ENCODE data around the gene SYT8.

SYT8 gene

DNA sequence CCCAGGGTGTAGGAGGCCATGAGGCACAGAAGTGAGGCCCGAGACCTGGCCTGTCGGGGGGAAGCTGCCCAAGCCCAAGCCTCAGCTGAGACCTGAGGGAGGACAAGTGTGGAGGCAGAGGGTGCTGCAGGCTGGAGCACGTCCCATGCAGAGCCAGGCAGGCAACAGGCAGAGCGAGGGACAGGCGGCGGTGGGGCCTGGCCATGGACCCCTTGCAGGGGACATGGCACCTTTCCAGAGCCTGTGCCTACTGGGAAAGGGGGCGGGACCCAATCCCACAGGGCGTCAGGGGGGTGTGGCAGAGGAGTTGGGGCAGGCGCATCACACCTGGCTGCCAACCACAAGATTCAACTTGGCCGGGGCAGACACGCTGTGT is 8.3 kb downstream of the SYT8 start:
- no peak overlapping the region for H3K4me2 ChIP-seq

DNA sequence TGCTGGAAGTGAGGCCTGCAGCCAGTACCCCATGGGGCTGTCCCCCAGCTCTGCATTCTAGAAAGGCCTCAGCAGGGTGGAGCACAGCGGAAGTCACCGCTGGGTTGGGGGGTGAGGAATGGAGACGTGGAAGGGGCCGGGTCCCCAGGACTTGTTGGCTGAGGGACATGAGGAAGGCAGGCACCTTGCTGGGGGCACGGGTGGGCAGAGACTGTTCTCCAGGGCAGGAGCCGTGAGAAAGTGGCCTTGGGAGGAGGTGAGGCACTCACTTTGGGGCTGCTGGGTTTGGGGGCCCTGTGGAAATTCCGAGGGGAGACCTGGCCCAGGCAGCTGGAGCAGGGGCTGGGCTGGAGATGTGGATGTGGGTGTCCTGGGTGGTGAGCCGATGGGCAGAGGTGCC is 9.0 kb downstream of the SYT8 start:
- Histone ChIP-seq H3K4me2 (no peak overlapping the region), H3K27ac (no peak overlapping the region), H2AFZ (ENCODE audit: low read depth) (no peak overlapping the region), H3K27me3 (ENCODE audit: insufficient read depth, low read depth) (peaks cover 90% of the 10 kb centered on the region), H3K9ac (no peak overlapping the region), H3K4me1 (ENCODE audit: low read depth, poor library complexity, severe bottlenecking) (peaks cover 6% of the 10 kb centered on the region), H4K20me1 (ENCODE audit: insufficient read depth) (no peaks in the 10 kb centered on the region), H3K36me3 (ENCODE audit: insufficient read depth) (no peaks in the 10 kb centered on the region), H3K4me3 (IDR thresholded peaks at IDR 0.05; ENCODE audit: insufficient read depth, low read depth, low read length) (no peak overlapping the region), H3K79me2 (ENCODE audit: insufficient read depth, low read depth) (no peaks in the 10 kb centered on the region)
- TF ChIP-seq, protein P1, sequence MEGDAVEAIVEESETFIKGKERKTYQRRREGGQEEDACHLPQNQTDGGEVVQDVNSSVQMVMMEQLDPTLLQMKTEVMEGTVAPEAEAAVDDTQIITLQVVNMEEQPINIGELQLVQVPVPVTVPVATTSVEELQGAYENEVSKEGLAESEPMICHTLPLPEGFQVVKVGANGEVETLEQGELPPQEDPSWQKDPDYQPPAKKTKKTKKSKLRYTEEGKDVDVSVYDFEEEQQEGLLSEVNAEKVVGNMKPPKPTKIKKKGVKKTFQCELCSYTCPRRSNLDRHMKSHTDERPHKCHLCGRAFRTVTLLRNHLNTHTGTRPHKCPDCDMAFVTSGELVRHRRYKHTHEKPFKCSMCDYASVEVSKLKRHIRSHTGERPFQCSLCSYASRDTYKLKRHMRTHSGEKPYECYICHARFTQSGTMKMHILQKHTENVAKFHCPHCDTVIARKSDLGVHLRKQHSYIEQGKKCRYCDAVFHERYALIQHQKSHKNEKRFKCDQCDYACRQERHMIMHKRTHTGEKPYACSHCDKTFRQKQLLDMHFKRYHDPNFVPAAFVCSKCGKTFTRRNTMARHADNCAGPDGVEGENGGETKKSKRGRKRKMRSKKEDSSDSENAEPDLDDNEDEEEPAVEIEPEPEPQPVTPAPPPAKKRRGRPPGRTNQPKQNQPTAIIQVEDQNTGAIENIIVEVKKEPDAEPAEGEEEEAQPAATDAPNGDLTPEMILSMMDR (conservative IDR thresholded peaks at IDR 0.05; ENCODE audit: low read depth, low read length): no peak

More for the DNA sequence above, 8.3 kb downstream of the SYT8 start:
- Histone ChIP-seq H3K9ac (no peak overlapping the region), H2AFZ (ENCODE audit: low read depth) (no peak overlapping the region), H3K4me3 (IDR thresholded peaks at IDR 0.05; ENCODE audit: insufficient read depth, low read depth, low read length) (no peak overlapping the region), H3K27me3 (ENCODE audit: insufficient read depth, low read depth) (peaks cover 87% of the 10 kb centered on the region), H3K27ac (no peak overlapping the region), H3K4me1 (ENCODE audit: low read depth, poor library complexity, severe bottlenecking) (peaks cover 6% of the 10 kb centered on the region), H3K79me2 (ENCODE audit: insufficient read depth, low read depth) (no peaks in the 10 kb centered on the region), H4K20me1 (ENCODE audit: insufficient read depth) (no peaks in the 10 kb centered on the region), H3K36me3 (ENCODE audit: insufficient read depth) (no peaks in the 10 kb centered on the region)
- TF ChIP-seq, protein P1 (conservative IDR thresholded peaks at IDR 0.05; ENCODE audit: low read depth, low read length): no peak

DNA sequence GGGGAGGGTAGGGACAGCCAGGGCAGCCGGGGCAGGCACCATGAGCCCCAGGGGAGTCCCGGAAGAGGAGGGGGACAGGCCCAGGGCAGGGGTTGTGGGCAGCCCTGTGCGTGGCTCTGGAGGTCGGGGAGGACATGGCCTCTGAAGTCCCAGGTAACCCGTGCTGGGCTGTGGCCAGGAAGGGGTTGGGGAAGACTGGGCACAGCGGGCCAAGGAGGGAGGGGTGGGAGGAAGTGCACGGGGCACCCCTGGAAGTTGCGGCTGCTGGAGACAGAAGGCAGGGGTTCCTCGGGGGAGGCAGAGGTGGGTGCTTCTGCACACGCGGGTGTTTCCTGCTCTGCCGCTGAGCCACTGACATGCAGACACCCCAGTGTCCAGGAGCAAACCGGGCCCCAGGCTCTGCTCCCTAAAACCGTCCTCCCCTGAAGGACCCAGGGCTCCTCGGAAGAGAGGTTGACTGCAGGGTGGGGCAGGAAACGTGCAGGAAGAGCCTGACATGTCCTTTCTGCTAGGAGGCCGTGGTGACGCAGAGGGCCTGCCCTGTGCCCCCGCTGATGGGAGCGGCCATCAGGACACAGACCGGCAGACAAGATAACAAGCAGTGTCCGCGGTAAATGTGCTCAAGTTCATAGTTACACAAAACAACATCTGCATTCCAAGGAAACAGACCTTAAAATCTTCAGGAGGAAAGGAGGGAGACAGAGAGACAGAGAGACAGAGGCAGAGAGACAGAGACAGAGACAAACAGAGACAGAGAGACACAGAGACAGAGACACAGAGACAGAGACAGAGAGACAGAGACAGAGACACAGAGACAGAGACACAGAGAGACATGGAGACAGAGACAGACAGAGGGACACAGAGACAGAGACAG is 9.7 kb downstream of the SYT8 start:
- H2AFZ ChIP-seq (ENCODE audit: low read depth): no peak overlapping the region
- H3K27me3 ChIP-seq (ENCODE audit: insufficient read depth, low read depth): peaks cover 91% of the 10 kb centered on the region
- no peak overlapping the region for H3K27ac ChIP-seq
- H3K4me1 ChIP-seq (ENCODE audit: low read depth, poor library complexity, severe bottlenecking): peaks cover 6% of the 10 kb centered on the region
- H3K79me2 ChIP-seq (ENCODE audit: insufficient read depth, low read depth): no peaks in the 10 kb centered on the region
- TF ChIP-seq, protein P1 (conservative IDR thresholded peaks at IDR 0.05; ENCODE audit: low read depth, low read length): no peak
- H4K20me1 ChIP-seq (ENCODE audit: insufficient read depth): no peaks in the 10 kb centered on the region
- no peak overlapping the region for H3K4me3 ChIP-seq (IDR thresholded peaks at IDR 0.05; ENCODE audit: insufficient read depth, low read depth, low read length)
- no peak overlapping the region for H3K4me2 ChIP-seq
- H3K36me3 ChIP-seq (ENCODE audit: insufficient read depth): no peaks in the 10 kb centered on the region
- H3K9ac ChIP-seq: no peak overlapping the region

DNA sequence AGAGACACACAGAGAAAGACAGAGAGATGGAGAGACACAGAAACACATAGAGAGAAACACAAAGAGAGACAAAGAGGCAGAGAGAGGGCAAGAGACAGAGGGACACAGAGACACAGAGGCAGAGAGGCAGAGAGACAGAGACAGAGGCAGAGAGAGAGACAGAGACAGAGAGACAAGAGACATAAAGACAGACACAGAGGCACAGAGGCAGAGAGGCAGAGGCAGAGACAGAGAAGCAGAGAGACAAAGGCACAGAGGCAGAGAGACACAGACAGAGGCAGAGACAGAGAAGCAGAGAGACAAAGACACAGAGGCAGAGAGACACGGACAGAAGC is 10.3 kb downstream of the SYT8 start:
- H3K9ac ChIP-seq: no peak overlapping the region
- H3K27me3 ChIP-seq (ENCODE audit: insufficient read depth, low read depth): peaks cover 90% of the 10 kb centered on the region
- no peaks in the 10 kb centered on the region for H3K79me2 ChIP-seq (ENCODE audit: insufficient read depth, low read depth)
- H4K20me1 ChIP-seq (ENCODE audit: insufficient read depth): no peaks in the 10 kb centered on the region
- H3K4me2 ChIP-seq: no peak overlapping the region
- no peaks in the 10 kb centered on the region for H3K36me3 ChIP-seq (ENCODE audit: insufficient read depth)
- H3K27ac ChIP-seq: no peak overlapping the region
- H3K4me3 ChIP-seq (IDR thresholded peaks at IDR 0.05; ENCODE audit: insufficient read depth, low read depth, low read length): no peak overlapping the region
- TF ChIP-seq, protein P1 (conservative IDR thresholded peaks at IDR 0.05; ENCODE audit: low read depth, low read length): no peak
- H3K4me1 ChIP-seq (ENCODE audit: low read depth, poor library complexity, severe bottlenecking): peaks cover 6% of the 10 kb centered on the region
- H2AFZ ChIP-seq (ENCODE audit: low read depth): no peak overlapping the region
